Loucy (cell line): ENCODE measurements around the gene FOXB1.

Experiments used
- H2AFZ ChIP-seq: fragments of 200-600 bp; sonication (generic); 2 replicates; pipeline ENCODE4 v1.6.0; 2016; ENCODE audit warnings: antibody characterized with exemption, mild to moderate bottlenecking, low read length, moderate library complexity
- H3F3A ChIP-seq: fragments of 200-600 bp; 2 replicates; pipeline ENCODE4 v1.6.0; 2016; ENCODE audit warnings: antibody characterized with exemption, low read depth, mild to moderate bottlenecking
- H3K27me3 ChIP-seq: fragments of 200-600 bp; sonication (generic); 2 replicates; pipeline ENCODE4 v1.6.1; 2014; ENCODE audit warnings: low read length, mild to moderate bottlenecking; ENCODE audit not compliant: insufficient read depth, poor library complexity, severe bottlenecking
- H3K36me3 ChIP-seq: fragments of 200-600 bp; sonication (generic); 2 replicates; pipeline ENCODE4 v1.6.1; 2016; ENCODE audit warnings: low read length; ENCODE audit not compliant: insufficient read depth
- H3K4me1 ChIP-seq: fragments of 200-600 bp; sonication (generic); 2 replicates; pipeline ENCODE4 v1.5.1; 2014; ENCODE audit warnings: low read length, mild to moderate bottlenecking; ENCODE audit not compliant: insufficient read depth, poor library complexity, severe bottlenecking
- H3K4me2 ChIP-seq: fragments of 200-600 bp; sonication (generic); 2 replicates; pipeline ENCODE4 v1.6.0; 2014; ENCODE audit warnings: antibody characterized with exemption, low read length, low read depth, mild to moderate bottlenecking; ENCODE audit not compliant: poor library complexity, severe bottlenecking
- H3K4me3 ChIP-seq: fragments of 200-600 bp; sonication (generic); 2 replicates; pipeline ENCODE4 v1.5.1; 2014; ENCODE audit warnings: low read length, mild to moderate bottlenecking, mixed read lengths; ENCODE audit not compliant: poor library complexity, severe bottlenecking
- H3K79me2 ChIP-seq: fragments of 200-600 bp; sonication (generic); 2 replicates; pipeline ENCODE4 v1.6.1; 2014; ENCODE audit warnings: low read length; ENCODE audit not compliant: insufficient read depth
- H3K9ac ChIP-seq: fragments of 200-600 bp; sonication (generic); 2 replicates; pipeline ENCODE4 v1.6.0; 2014; ENCODE audit warnings: mild to moderate bottlenecking, low read depth, low read length, moderate library complexity; ENCODE audit not compliant: poor library complexity, severe bottlenecking
- H3K9me2 ChIP-seq: fragments of 200-600 bp; sonication (generic); replicated peaks from 2 replicates; pipeline ENCODE4 v1.6.1; 2016; ENCODE audit warnings: low read depth, low read length, mixed read lengths
- H3K9me3 ChIP-seq: fragments of 200-600 bp; sonication (generic); 2 replicates; pipeline ENCODE4 v1.6.1; 2014; ENCODE audit warnings: mild to moderate bottlenecking, antibody characterized with exemption, low read length, low read depth; ENCODE audit not compliant: insufficient read depth
- H4K20me1 ChIP-seq: fragments of 200-600 bp; sonication (generic); 2 replicates; pipeline ENCODE4 v1.6.0; 2014; ENCODE audit warnings: antibody characterized with exemption, low read length, mild to moderate bottlenecking; ENCODE audit not compliant: insufficient read depth, poor library complexity, severe bottlenecking
- EZH2phosphoT487 ChIP-seq: fragments of 200-600 bp; IDR thresholded peaks from 2 replicates; pipeline ENCODE4 v1.6.1; 2018; ENCODE audit warnings: antibody characterized with exemption, mild to moderate bottlenecking, moderate library complexity, borderline replicate concordance
- TF ChIP-seq, protein P1 (sequence below): fragments of 200-600 bp; sonication (generic); conservative IDR thresholded peaks from 2 replicates; pipeline ENCODE4 v1.5.1; 2014; ENCODE audit warnings: mild to moderate bottlenecking, antibody characterized with exemption, low read length

The FOXB1 gene

DNA sequence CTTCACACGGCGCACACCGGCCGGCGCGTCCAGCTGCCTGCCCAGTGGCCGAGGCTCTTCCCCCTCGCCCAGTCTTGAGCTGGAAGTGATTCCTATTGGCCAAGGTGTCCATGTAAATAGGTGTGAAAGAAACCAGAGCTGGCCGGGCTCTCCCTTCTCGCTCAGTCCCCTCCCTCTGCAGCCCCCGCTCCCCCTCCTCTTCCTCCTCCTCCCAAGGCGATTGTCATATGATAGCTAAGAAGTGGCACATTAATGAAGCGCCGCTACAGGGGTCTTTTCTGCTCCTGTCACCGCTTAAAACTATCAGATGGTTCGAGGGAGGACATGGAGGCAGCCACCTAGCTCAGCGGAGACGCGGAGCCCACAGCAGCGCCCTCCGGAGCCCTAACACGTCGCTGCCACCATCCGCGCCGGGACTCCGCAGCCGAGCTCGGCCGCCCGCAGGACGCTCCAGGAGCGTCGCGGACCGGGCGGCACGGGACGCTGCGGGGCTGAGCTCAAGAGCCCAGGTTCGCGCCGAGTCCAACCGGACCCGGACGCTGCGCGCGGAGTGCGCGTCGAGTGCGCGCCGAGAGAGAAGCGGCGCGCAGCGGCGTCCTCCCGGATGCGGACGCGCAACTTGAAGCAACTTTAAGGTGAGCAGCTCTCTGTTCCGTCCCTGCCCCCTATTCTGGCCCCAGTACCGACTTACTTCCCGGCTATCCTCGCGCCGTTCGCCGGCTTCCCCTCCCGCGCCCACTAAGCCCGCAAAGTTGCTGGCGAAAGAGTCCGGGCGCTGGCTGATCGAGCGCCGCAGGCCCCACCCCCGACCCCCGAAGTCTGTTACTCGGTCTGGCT is at the start of gene FOXB1:
TSS of gene FOXB1 (plus strand) at position 303 of the 837 bp plus-strand sequence. CDS start 653 bp downstream, outside the sequence.
- H3K9me3 ChIP-seq: no peaks in the 10 kb centered on the region
- H3F3A ChIP-seq: 0 out of 2 replicates have a peak, but pooled peaks cover 2% of the 10 kb centered on the region
- no peak within 1 kb of the TSS for H3K4me3 ChIP-seq
- H4K20me1 ChIP-seq: no peaks in the 10 kb centered on the region
- H3K27me3 ChIP-seq: no peaks in the 10 kb centered on the region
- no peak within 1 kb of the TSS for H2AFZ ChIP-seq
- H3K9me2 ChIP-seq: no peaks in the 10 kb centered on the region
- no peak within 1 kb of the TSS for H3K9ac ChIP-seq
- H3K4me1 ChIP-seq: peaks cover 22% of the 10 kb centered on the region
- no peak within 1 kb of the TSS for H3K4me2 ChIP-seq
- no peaks in the 10 kb centered on the region for H3K79me2 ChIP-seq
- no peaks in the 10 kb centered on the region for H3K36me3 ChIP-seq
- TF ChIP-seq EZH2phosphoT487: no peak
- TF ChIP-seq, protein P1, sequence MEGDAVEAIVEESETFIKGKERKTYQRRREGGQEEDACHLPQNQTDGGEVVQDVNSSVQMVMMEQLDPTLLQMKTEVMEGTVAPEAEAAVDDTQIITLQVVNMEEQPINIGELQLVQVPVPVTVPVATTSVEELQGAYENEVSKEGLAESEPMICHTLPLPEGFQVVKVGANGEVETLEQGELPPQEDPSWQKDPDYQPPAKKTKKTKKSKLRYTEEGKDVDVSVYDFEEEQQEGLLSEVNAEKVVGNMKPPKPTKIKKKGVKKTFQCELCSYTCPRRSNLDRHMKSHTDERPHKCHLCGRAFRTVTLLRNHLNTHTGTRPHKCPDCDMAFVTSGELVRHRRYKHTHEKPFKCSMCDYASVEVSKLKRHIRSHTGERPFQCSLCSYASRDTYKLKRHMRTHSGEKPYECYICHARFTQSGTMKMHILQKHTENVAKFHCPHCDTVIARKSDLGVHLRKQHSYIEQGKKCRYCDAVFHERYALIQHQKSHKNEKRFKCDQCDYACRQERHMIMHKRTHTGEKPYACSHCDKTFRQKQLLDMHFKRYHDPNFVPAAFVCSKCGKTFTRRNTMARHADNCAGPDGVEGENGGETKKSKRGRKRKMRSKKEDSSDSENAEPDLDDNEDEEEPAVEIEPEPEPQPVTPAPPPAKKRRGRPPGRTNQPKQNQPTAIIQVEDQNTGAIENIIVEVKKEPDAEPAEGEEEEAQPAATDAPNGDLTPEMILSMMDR: no peak

DNA sequence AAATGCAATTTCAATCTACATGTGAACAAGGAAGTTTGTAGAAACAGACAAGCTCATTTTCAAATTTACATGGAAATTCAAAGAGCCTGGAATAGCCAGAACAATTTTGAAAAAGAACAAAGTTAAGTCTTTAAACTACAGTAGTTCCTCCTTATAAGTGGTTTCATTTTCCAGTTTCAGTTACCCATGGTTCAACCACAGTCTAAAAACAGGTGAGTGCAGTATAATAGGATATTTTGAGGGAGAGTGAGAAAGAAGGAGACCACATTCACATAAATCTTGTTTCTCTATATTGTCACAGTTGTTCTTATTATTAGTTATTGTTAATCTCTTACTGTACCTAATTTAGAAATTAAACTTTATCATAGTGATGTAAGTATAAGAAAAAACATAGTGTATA is 45.8 kb upstream of the FOXB1 start:
- peaks cover 28% of the 10 kb centered on the region for H3K9me3 ChIP-seq
- H3K4me1 ChIP-seq: no peaks in the 10 kb centered on the region
- H3K4me3 ChIP-seq: no peak overlapping the region
- H3K27me3 ChIP-seq: no peaks in the 10 kb centered on the region
- H3K9ac ChIP-seq: no peak overlapping the region
- H3K79me2 ChIP-seq: no peaks in the 10 kb centered on the region
- H3K9me2 ChIP-seq: no peaks in the 10 kb centered on the region
- no peak for TF ChIP-seq EZH2phosphoT487
- TF ChIP-seq, protein P1: no peak
- no peaks in the 10 kb centered on the region for H3K36me3 ChIP-seq
- no peak overlapping the region for H3K4me2 ChIP-seq
- no peaks in the 10 kb centered on the region for H4K20me1 ChIP-seq
- H3F3A ChIP-seq: no peaks in the 10 kb centered on the region
- no peak overlapping the region for H2AFZ ChIP-seq

DNA sequence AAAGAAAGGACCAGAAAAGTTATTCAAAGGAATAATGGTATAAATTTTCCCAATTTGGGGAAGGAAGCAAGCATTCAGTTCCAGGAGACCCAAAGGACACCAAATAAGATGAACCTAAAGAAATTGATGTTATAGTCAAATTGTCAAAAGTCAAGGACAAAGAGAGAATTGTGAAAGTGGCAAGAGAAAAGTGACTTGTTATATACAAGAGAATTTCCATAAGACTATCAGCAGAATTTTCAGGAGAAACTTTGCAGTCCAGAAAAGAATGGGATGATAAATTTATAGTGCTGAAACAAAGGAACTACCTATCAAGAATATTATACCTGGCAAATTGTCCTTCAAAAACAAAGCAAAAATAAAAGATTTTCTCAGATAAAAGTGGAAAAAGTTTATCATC is 43.8 kb upstream of the FOXB1 start:
- H3K4me3 ChIP-seq: no peak overlapping the region
- no peaks in the 10 kb centered on the region for H3K27me3 ChIP-seq
- H2AFZ ChIP-seq: no peak overlapping the region
- no peak overlapping the region for H3K4me2 ChIP-seq
- H3K9ac ChIP-seq: no peak overlapping the region
- TF ChIP-seq EZH2phosphoT487: no peak
- TF ChIP-seq, protein P1: no peak
- no peaks in the 10 kb centered on the region for H3K79me2 ChIP-seq
- H3F3A ChIP-seq: no peaks in the 10 kb centered on the region
- H3K4me1 ChIP-seq: no peaks in the 10 kb centered on the region
- no peaks in the 10 kb centered on the region for H3K9me2 ChIP-seq
- peaks cover 31% of the 10 kb centered on the region; the same call in 1 of the 2 replicates for H3K9me3 ChIP-seq
- H4K20me1 ChIP-seq: no peaks in the 10 kb centered on the region
- no peaks in the 10 kb centered on the region for H3K36me3 ChIP-seq
